Colonic mucosa (tissue), 4 donors: ENCODE data around the gene RGSL1. TPM values are rescaled to one million over a fixed set of nuclear protein-coding genes. Genes with fewer than 3 reads are reported as not detected.
A peak's percentile ranks its signal among the peaks of the same experiment; 100 is the strongest.

Experiments
- DNase-seq: peaks from one replicate; pipeline ENCODE4 v3.0.0-alpha.2; 2020
- H3K27ac ChIP-seq: fragments of 200-600 bp; one replicate; pipeline ENCODE4 v1.8.0; 2021
- H3K27me3 ChIP-seq: fragments of 200-600 bp; one replicate; pipeline ENCODE4 v1.8.0; 2021
- H3K36me3 ChIP-seq: fragments of 200-600 bp; one replicate; pipeline ENCODE4 v1.8.0; 2021
- H3K4me1 ChIP-seq: fragments of 200-600 bp; one replicate; pipeline ENCODE4 v1.8.0; 2021; ENCODE audit warnings: mild to moderate bottlenecking
- H3K4me3 ChIP-seq: fragments of 200-600 bp; one replicate; pipeline ENCODE4 v1.8.0; 2021
- H3K9ac ChIP-seq, 2 donors: one replicate each; pipeline ENCODE4 v1.7.0; 2013; ENCODE audit warnings: control low read depth in 2 of 2, low read depth in 2 of 2, low read length in 2 of 2
- H3K9me3 ChIP-seq: fragments of 200-600 bp; one replicate; pipeline ENCODE4 v1.8.0; 2021
- intact Hi-C: fragments of 100-400 bp; cut with DNase I; formaldehyde crosslinking; loops from one replicate; pipeline ENCODE4 v1.14.1; 2022
- total RNA-seq, 2 donors: library from RNA; stranded (reverse); fragmentation: NEBNext Ultra II Directional in 1 of 2; extraction: Animal tissue kit (Norgen Biotek cat#: 25700) in 1 of 2; gene quantifications; one replicate each; pipeline ENCODE4 v1.2.1, GENCODE V29; 2021
- TF ChIP-seq, protein P1 (sequence below): fragments of 200-600 bp; IDR thresholded peaks from one replicate; pipeline ENCODE4 v1.8.0; 2022; ENCODE audit warnings: antibody characterized with exemption, mild to moderate bottlenecking
- donor health status: healthy.
- donor health status: DM: no; HTN: no; CAD: no.
- donor health status: DM: no; HTN: no; CAD: no.

The RGSL1 gene
- not detected for total RNA-seq

DNA sequence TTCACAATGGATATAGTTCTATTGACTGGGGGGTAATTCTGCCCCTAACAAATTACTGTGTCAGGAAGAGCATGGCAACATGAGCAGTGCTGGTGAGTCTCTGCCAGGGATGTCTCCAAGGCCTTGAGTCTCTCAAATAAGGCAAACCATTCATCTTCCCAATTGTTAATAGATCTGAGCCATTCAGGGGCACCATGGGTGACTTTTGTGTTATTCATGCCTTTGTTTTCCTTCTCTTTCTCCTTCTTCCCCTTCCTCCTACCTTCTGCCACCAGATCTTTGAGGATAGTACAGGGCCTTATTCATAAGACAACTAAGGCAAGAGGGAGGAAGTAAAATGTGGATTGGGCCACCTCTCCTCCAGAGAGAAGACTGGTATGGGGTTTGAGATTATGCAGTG, at the start of gene RGSL1:
Gene RGSL1 (plus strand): TSS at position 60 of the 400 bp plus-strand sequence. CDS start 20 bp downstream, at position 80.
- no peaks in the 10 kb centered on the region for H3K36me3 ChIP-seq
- H3K9ac ChIP-seq: no peak within 1 kb of the TSS
- no peak within 1 kb of the TSS for H3K4me3 ChIP-seq
- H3K4me1 ChIP-seq: no peaks in the 10 kb centered on the region
- H3K27ac ChIP-seq: no peak within 1 kb of the TSS
- TF ChIP-seq, protein P1, sequence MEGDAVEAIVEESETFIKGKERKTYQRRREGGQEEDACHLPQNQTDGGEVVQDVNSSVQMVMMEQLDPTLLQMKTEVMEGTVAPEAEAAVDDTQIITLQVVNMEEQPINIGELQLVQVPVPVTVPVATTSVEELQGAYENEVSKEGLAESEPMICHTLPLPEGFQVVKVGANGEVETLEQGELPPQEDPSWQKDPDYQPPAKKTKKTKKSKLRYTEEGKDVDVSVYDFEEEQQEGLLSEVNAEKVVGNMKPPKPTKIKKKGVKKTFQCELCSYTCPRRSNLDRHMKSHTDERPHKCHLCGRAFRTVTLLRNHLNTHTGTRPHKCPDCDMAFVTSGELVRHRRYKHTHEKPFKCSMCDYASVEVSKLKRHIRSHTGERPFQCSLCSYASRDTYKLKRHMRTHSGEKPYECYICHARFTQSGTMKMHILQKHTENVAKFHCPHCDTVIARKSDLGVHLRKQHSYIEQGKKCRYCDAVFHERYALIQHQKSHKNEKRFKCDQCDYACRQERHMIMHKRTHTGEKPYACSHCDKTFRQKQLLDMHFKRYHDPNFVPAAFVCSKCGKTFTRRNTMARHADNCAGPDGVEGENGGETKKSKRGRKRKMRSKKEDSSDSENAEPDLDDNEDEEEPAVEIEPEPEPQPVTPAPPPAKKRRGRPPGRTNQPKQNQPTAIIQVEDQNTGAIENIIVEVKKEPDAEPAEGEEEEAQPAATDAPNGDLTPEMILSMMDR: no peak
- H3K9me3 ChIP-seq: no peaks in the 10 kb centered on the region
- H3K27me3 ChIP-seq: no peaks in the 10 kb centered on the region
- DNase-seq: no peak
- intact Hi-C loops: no loop called here

DNA sequence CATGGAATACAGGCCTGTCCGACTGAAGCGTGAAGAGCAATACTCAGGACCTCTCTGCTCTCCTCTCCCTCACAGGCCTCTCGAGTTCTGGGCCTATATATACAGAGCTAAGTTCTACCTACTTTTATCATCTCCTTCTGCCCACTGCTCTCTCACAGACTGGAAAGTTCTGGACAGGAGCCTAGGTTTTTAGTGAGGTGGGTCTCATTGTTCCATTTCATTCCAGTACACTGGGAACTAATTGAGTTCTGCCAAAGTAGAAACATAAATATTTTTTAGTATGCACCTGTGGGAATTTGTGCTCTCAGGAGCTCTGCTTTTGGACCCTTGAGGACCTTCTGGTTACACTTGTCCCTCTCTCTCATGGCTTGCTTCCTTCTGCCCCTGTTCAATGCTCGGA, 49.4 kb upstream of the RGSL1 start, which contains the start of gene TEDDM1:
Gene TEDDM1 (minus strand): TSS at position 101 of the 400 bp plus-strand sequence. CDS start 182 bp downstream, outside the sequence.
- Histone ChIP-seq H3K9me3 (no peaks in the 10 kb centered on the region), H3K36me3 (no peaks in the 10 kb centered on the region), H3K9ac (no peak within 1 kb of the TSS), H3K4me3 (no peak within 1 kb of the TSS), H3K27me3 (no peaks in the 10 kb centered on the region), H3K4me1 (no peaks in the 10 kb centered on the region), H3K27ac (no peak within 1 kb of the TSS)
- intact Hi-C loops: no loop called here
- TF ChIP-seq, protein P1: no peak
- no peak for DNase-seq

DNA sequence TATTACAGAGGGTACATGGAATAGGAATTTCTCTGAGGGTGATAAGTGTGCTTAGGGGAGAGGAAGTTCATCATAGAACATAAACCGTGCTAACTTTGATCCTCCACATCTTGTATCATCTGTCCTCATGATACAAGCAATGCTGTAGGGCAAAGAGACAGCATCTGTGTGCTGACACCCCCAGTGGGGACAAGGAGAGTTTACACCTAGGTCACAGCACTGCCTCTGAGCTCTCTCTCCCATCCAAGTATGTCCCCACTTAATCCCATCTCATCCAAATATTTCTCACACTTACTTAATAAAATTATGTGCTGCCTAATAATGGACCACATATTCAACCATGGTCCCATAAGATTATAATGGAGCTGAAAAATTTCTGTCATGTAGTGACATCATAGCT, 45.2 kb upstream of the RGSL1 start:
- no peak overlapping the region for H3K4me3 ChIP-seq
- no peaks in the 10 kb centered on the region for H3K27me3 ChIP-seq
- H3K4me1 ChIP-seq: no peaks in the 10 kb centered on the region
- H3K36me3 ChIP-seq: no peaks in the 10 kb centered on the region
- DNase-seq: no peak
- no peak overlapping the region for H3K27ac ChIP-seq
- H3K9me3 ChIP-seq: no peaks in the 10 kb centered on the region
- no peak overlapping the region for H3K9ac ChIP-seq
- intact Hi-C loops: no loop called here
- TF ChIP-seq, protein P1: no peak

DNA sequence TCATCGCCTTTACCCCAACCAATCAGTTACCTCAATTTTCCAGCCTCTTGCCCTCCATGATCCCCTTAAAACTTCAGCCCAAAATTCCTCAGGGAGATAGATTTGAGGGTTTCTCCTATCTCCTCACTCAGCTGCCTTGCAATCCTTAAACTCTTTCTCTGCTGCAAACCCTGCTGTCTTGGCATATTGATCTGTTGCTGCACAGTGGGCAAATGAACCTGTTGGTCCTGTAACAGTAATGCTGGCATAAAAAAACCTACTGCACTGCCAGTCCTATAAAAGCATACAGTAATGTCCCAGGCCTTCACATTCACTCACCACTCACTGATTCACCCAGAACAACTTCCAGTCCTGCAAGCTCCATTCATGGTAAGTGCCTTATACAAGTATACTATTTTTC, 44.4 kb upstream of the RGSL1 start:
- H3K36me3 ChIP-seq: no peaks in the 10 kb centered on the region
- H3K4me1 ChIP-seq: no peaks in the 10 kb centered on the region
- TF ChIP-seq, protein P1: no peak
- H3K9ac ChIP-seq: no peak overlapping the region
- H3K27ac ChIP-seq: no peak overlapping the region
- H3K4me3 ChIP-seq: no peak overlapping the region
- DNase-seq: no peak
- H3K27me3 ChIP-seq: no peaks in the 10 kb centered on the region
- no peaks in the 10 kb centered on the region for H3K9me3 ChIP-seq
- intact Hi-C loops: no loop called here

DNA sequence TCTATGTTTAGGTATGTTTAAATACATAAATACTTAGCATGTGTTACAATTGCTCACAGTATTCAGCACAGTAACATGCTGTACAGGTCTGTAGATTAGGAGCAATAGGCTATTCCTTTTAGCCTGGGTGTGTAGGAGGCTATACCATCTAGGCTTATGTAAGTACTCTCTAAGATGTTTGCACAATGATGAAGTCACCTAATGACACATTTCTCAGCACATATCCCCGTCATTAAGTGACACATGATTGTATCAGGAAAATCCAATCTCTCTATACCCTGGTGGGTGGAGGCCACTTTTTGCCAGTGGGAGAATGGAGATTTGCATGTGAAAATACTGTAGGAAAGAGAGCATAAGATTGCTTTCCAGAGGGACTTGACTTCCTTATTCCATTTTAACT, 43.9 kb upstream of the RGSL1 start:
- H3K36me3 ChIP-seq: no peaks in the 10 kb centered on the region
- no peaks in the 10 kb centered on the region for H3K27me3 ChIP-seq
- TF ChIP-seq, protein P1: no peak
- no peaks in the 10 kb centered on the region for H3K9me3 ChIP-seq
- no peaks in the 10 kb centered on the region for H3K4me1 ChIP-seq
- no peak overlapping the region for H3K9ac ChIP-seq
- intact Hi-C loops: no loop called here
- no peak for DNase-seq
- H3K4me3 ChIP-seq: no peak overlapping the region
- H3K27ac ChIP-seq: no peak overlapping the region

DNA sequence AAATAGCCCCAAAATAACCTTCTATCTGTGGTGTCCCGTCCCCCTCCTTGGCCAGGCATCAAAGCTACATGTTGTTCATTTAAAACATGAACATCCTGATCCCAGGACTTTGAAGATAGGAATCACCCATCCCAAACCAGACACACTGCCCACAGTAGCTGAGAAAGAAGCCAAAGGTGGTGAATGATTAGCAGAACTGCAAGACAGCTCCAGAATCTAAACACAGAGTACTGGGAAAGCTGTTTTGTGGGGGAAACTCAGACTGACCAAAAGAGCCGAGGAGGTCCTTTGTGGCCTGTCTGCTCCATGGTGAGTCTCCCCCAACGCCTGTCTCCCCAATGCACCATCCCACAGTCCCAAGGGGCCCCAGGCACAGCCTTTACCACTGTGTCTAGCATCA, 42.2 kb upstream of the RGSL1 start:
- Histone ChIP-seq H3K27ac (peak overlapping the region; percentile 48), H3K9ac (no peak overlapping the region), H3K9me3 (no peaks in the 10 kb centered on the region), H3K4me3 (no peak overlapping the region), H3K36me3 (no peaks in the 10 kb centered on the region), H3K27me3 (no peaks in the 10 kb centered on the region), H3K4me1 (no peaks in the 10 kb centered on the region)
- TF ChIP-seq, protein P1: no peak
- DNase-seq: no peak
- intact Hi-C loops: no loop called here
